ENCODE measurements around the gene TEC. TPM values are rescaled to one million over a fixed set of nuclear protein-coding genes. Genes with fewer than 3 reads are reported as not detected.

Gene TEC
- total RNA-seq, 1 experiment from 2014 or later = 4.5 TPM

- Histone ChIP-seq H3K9ac (ENCODE audit: low read length) (no peak overlapping the region), H3K4me1 (ENCODE audit: control insufficient read depth in 1 of 2, insufficient read depth in 2 of 2, low read length in 2 of 2) (peaks cover 0 to 15% of the 10 kb centered on the region in 2 experiments; a peak in 2 of 4 replicates), H3K27me3 (ENCODE audit: insufficient read depth, low read length) (no peaks in the 10 kb centered on the region), H3K9me3 (ENCODE audit: control insufficient read depth in 1 of 2, insufficient read depth in 1 of 2, low read depth in 1 of 2, low read length in 2 of 2) (no peaks in the 10 kb centered on the region), H3K36me3 (ENCODE audit: control insufficient read depth in 1 of 2, insufficient read depth in 2 of 2, low read length in 2 of 2) (no peaks in the 10 kb centered on the region), H3K9me2 (ENCODE audit: insufficient read depth) (no peaks in the 10 kb centered on the region), H3K27ac (ENCODE audit: low read depth, low read length) (no peak overlapping the region), H3K4me3 (replicated peaks in 1 of 2; ENCODE audit: low read depth in 1 of 2, low read length in 2 of 2) (no peak overlapping the region), H3K79me2 (ENCODE audit: insufficient read depth, low read length) (peaks cover 13% of the 10 kb centered on the region), H2AFZ (ENCODE audit: low read depth, low read length, poor library complexity, severe bottlenecking) (no peak overlapping the region), H4K20me1 (ENCODE audit: insufficient read depth) (no peaks in the 10 kb centered on the region), H3K4me2 (ENCODE audit: low read length) (no peak overlapping the region)
- ChIA-PET CTCF (no interaction called here), POLR2A (no interaction called here), RAD21 (ENCODE audit: low non-redundant PET in 1 of 2, low total read pairs in 2 of 2, uncharacterized antibody in 2 of 2, unreplicated experiment in 2 of 2) (no interaction called here)
- TF ChIP-seq TCF7L2 (IDR thresholded peaks at IDR 0.05; ENCODE audit: borderline replicate concordance, extremely low read depth, insufficient read depth, insufficient read length) (no peak), POLR2A (IDR thresholded peaks at IDR 0.05; ENCODE audit: borderline replicate concordance, extremely low read depth, insufficient read depth, insufficient read length) (no peak), EZH2 (IDR thresholded peaks at IDR 0.05) (no peak), SRF (IDR thresholded peaks at IDR 0.05; ENCODE audit: low read depth) (no peak), EZH2phosphoT487 (IDR thresholded peaks at IDR 0.05; ENCODE audit: borderline replicate concordance) (no peak), CBX3 (IDR thresholded peaks at IDR 0.05; ENCODE audit: low read depth) (no peak), YY1 (IDR thresholded peaks at IDR 0.05; ENCODE audit: extremely low read depth, insufficient replicate concordance, low read depth, low read length) (no peak), POLR2AphosphoS5 (IDR thresholded peaks at IDR 0.05; ENCODE audit: low read depth, low read length) (no peak), RAD21 (IDR thresholded peaks at IDR 0.05; ENCODE audit: low read depth) (no peak), ZFX (IDR thresholded peaks at IDR 0.05) (no peak), FOSL1 (IDR thresholded peaks at IDR 0.05; ENCODE audit: low read depth) (no peak), SP1 (IDR thresholded peaks at IDR 0.05; ENCODE audit: low read depth) (no peak), ELF1 (IDR thresholded peaks at IDR 0.05; ENCODE audit: borderline replicate concordance, low read depth) (no peak), JUND (IDR thresholded peaks at IDR 0.05) (no peak), CEBPB (IDR thresholded peaks at IDR 0.05; ENCODE audit: low read depth) (no peak), ZNF274 (IDR thresholded peaks at IDR 0.05; ENCODE audit: low read depth, low read length) (no peak), SIN3A (IDR thresholded peaks at IDR 0.05; ENCODE audit: low read depth) (no peak)
- TF ChIP-seq, protein P1, sequence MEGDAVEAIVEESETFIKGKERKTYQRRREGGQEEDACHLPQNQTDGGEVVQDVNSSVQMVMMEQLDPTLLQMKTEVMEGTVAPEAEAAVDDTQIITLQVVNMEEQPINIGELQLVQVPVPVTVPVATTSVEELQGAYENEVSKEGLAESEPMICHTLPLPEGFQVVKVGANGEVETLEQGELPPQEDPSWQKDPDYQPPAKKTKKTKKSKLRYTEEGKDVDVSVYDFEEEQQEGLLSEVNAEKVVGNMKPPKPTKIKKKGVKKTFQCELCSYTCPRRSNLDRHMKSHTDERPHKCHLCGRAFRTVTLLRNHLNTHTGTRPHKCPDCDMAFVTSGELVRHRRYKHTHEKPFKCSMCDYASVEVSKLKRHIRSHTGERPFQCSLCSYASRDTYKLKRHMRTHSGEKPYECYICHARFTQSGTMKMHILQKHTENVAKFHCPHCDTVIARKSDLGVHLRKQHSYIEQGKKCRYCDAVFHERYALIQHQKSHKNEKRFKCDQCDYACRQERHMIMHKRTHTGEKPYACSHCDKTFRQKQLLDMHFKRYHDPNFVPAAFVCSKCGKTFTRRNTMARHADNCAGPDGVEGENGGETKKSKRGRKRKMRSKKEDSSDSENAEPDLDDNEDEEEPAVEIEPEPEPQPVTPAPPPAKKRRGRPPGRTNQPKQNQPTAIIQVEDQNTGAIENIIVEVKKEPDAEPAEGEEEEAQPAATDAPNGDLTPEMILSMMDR (IDR thresholded peaks at IDR 0.05 in 2 of 3, conservative IDR thresholded peaks at IDR 0.05 in 1 of 3; ENCODE audit: borderline replicate concordance in 1 of 3, insufficient read depth in 1 of 3, low read depth in 2 of 3, low read length in 2 of 3) = no peak
- TF ChIP-seq, protein P2, sequence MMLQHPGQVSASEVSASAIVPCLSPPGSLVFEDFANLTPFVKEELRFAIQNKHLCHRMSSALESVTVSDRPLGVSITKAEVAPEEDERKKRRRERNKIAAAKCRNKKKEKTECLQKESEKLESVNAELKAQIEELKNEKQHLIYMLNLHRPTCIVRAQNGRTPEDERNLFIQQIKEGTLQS (IDR thresholded peaks at IDR 0.05) = no peak
- TF ChIP-seq, protein P3, sequence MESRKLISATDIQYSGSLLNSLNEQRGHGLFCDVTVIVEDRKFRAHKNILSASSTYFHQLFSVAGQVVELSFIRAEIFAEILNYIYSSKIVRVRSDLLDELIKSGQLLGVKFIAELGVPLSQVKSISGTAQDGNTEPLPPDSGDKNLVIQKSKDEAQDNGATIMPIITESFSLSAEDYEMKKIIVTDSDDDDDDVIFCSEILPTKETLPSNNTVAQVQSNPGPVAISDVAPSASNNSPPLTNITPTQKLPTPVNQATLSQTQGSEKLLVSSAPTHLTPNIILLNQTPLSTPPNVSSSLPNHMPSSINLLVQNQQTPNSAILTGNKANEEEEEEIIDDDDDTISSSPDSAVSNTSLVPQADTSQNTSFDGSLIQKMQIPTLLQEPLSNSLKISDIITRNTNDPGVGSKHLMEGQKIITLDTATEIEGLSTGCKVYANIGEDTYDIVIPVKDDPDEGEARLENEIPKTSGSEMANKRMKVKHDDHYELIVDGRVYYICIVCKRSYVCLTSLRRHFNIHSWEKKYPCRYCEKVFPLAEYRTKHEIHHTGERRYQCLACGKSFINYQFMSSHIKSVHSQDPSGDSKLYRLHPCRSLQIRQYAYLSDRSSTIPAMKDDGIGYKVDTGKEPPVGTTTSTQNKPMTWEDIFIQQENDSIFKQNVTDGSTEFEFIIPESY (IDR thresholded peaks at IDR 0.05; ENCODE audit: extremely low read depth, insufficient replicate concordance, low read length) = no peak
- ATAC-seq (no peak), DNase-seq (ENCODE audit: low read depth, low spot score) (no peak)
- intact Hi-C loops (cut with micrococcal nuclease) = no loop called here
- no TSS peak for BruUV-seq (replicated peaks)
These were observed 21.6 kb downstream of the TEC start for GRCh38 chr4:48247878-48248558.
